Stimulated activated CD8-positive, alpha-beta memory T cell treated with anti-CD3 and anti-CD28 coated beads, Interleukin-4, amount 100 ng/mL, for 1 hour (primary cell): ENCODE results near the gene ERMARD.
A peak's percentile ranks its signal among the peaks of the same experiment; 100 is the strongest.

Experiments used
- DNase-seq, 2 donors: peaks; one replicate each; pipeline ENCODE4 v3.0.0-alpha.2; 2020; ENCODE audit warnings: low read depth in 2 of 2, low spot score in 1 of 2

Gene ERMARD

GRCh38 chr6:169751242-169752073 is at the start of gene ERMARD, which contains the start of gene DYNLT2:
Gene ERMARD (plus strand): TSS chr6:169751622. CDS start chr6:169751658, 36 bp downstream.
Gene DYNLT2 (minus strand): TSS chr6:169751572. CDS start chr6:169751458, 114 bp downstream.
- peak; percentile 81 to 90 for DNase-seq

GRCh38 chr6:169701954-169702839 is 49.2 kb upstream of the ERMARD start, which contains the start of the genes C6orf120 and WDR27:
Gene C6orf120 (plus strand): TSS chr6:169702126. CDS start chr6:169702460, 334 bp downstream.
Gene WDR27 (minus strand): TSS chr6:169702029. CDS start chr6:169689005, 13,024 bp downstream.
- peak; percentile 95 for DNase-seq

- DNase-seq = no peak
These were observed 48.6 kb upstream of the ERMARD start for GRCh38 chr6:169702840-169703246.

GRCh38 chr6:169707772-169708171 is 43.6 kb upstream of the ERMARD start:
- no peak for DNase-seq

- DNase-seq = no peak
These were observed 42.1 kb upstream of the ERMARD start for GRCh38 chr6:169709293-169709692.

GRCh38 chr6:169710009-169710408 is 41.4 kb upstream of the ERMARD start:
- DNase-seq = no peak

GRCh38 chr6:169714178-169714577 is 37.2 kb upstream of the ERMARD start:
- no peak for DNase-seq

- no peak for DNase-seq
These were observed 36.8 kb upstream of the ERMARD start for GRCh38 chr6:169714595-169714994.

- DNase-seq = no peak
These were observed 32.3 kb upstream of the ERMARD start for GRCh38 chr6:169719117-169719516.

- DNase-seq = no peak
These were observed 31.1 kb upstream of the ERMARD start for GRCh38 chr6:169720207-169720855.

- peak in 1 of 2 donors; percentile 13 for DNase-seq
These were observed 28.8 kb upstream of the ERMARD start for GRCh38 chr6:169722362-169723199.

- DNase-seq = peak in 1 of 2 donors; percentile 40
These were observed 28.1 kb upstream of the ERMARD start for GRCh38 chr6:169723200-169723909.

GRCh38 chr6:169723991-169724493 is 27.4 kb upstream of the ERMARD start:
- DNase-seq = peak in 1 of 2 donors; percentile 9

GRCh38 chr6:169724494-169725124 is 26.8 kb upstream of the ERMARD start, which contains the start of gene PHF10:
Gene PHF10 (minus strand): TSS chr6:169724500. CDS start chr6:169723931, 569 bp downstream.
- peak in 1 of 2 donors; percentile 41 for DNase-seq

- no peak for DNase-seq
These were observed 26.0 kb upstream of the ERMARD start for GRCh38 chr6:169725125-169726048.

- no peak for DNase-seq
These were observed 25.4 kb upstream of the ERMARD start for GRCh38 chr6:169726049-169726400.

GRCh38 chr6:169726963-169727362 is 24.5 kb upstream of the ERMARD start:
- DNase-seq = no peak

GRCh38 chr6:169729961-169730360 is 21.5 kb upstream of the ERMARD start:
- DNase-seq = no peak
